HepG2 (cell line): ENCODE results near the gene OR4C6. TPM values are rescaled to one million over a fixed set of nuclear protein-coding genes. Genes with fewer than 3 reads are reported as not detected.

Experiments
- ATAC-seq: fragments of 200-7000 bp; cut with Tn5 transposase; 3 replicates; pipeline ENCODE4 v1.9.1; 2020; ENCODE audit warnings: mild to moderate bottlenecking, moderate library complexity
- BruUV-seq: library from RNA; stranded (reverse); fragments of 400-500 nt; replicated peaks from 2 replicates; lab custom pipeline; 2021; lab: Mats Ljungman, UMichigan
- CTCF ChIA-PET: fragments of 300-600 bp; formaldehyde crosslinking; extraction: SDS; loops from one replicate; lab custom pipeline; 2021; ENCODE audit warnings: low total read pairs, inconsistent platforms, low intra/inter-chr PET ratio; lab: Yijun Ruan, JAX
- POLR2A ChIA-PET: fragments of 350-600 bp; sonication (Branson Sonifier 250); formaldehyde crosslinking; loops from one replicate; lab custom pipeline; 2020; ENCODE audit warnings: antibody characterized with exemption, inconsistent platforms; lab: Yijun Ruan, JAX
- DNase-seq: peaks from one replicate; pipeline ENCODE4 v3.0.0-alpha.2; 2015; ENCODE audit warnings: low spot score
- FAIRE-seq: peaks from 3 replicates; lab custom pipeline; 2011; peaks lifted over from hg19 to GRCh38; lab: Jason Lieb, UNC
- H2AFZ ChIP-seq: one replicate; pipeline ENCODE4 v1.6.1; 2011; ENCODE audit warnings: low read length, inconsistent platforms
- H3K27ac ChIP-seq: fragments of 300-600 bp; 3 replicates; pipeline ENCODE4 v1.8.0; 2011; ENCODE audit warnings: mixed run types, mild to moderate bottlenecking, mixed read lengths, low read length, inconsistent platforms; ENCODE audit not compliant: insufficient read depth; ENCODE audit errors: extremely low read length
- H3K27me3 ChIP-seq, 2 experiments: fragments of 200-600 bp in 1 of 2; 2 replicates in 1 of 2; 3 replicates in 1 of 2; pipeline versions ENCODE4 v1.6.0 to v1.8.0; 2011; ENCODE audit warnings: low read length in 2 of 2, mild to moderate bottlenecking in 2 of 2, moderate library complexity in 2 of 2, inconsistent platforms in 1 of 2; ENCODE audit not compliant: insufficient read depth in 2 of 2, control insufficient read depth in 1 of 2
- H3K36me3 ChIP-seq, 2 experiments: fragments of 200-600 bp in 1 of 2; replicated peaks in 1 of 2; 2 replicates in 1 of 2; 3 replicates in 1 of 2; pipeline versions ENCODE4 v1.5.1 to v1.8.0; 2011; ENCODE audit warnings: low read length in 2 of 2, inconsistent platforms in 1 of 2; ENCODE audit not compliant: insufficient read depth in 2 of 2, control insufficient read depth in 1 of 2
- H3K4me1 ChIP-seq: 2 replicates; pipeline ENCODE4 v1.5.1; 2012; ENCODE audit warnings: low read length, inconsistent platforms; ENCODE audit not compliant: insufficient read depth
- H3K4me2 ChIP-seq: 2 replicates; pipeline ENCODE4 v1.6.0; 2011; ENCODE audit warnings: low read depth, low read length, inconsistent platforms
- H3K4me3 ChIP-seq, 3 experiments: fragments of 200-600 bp in 1 of 3; sonication (generic), shearing (Covaris generic) in 1 of 3; replicated peaks in 1 of 3; 2 replicates each; pipeline ENCODE4 v1.5.1; 2011 to 2016; ENCODE audit warnings: low read length in 3 of 3, inconsistent platforms in 2 of 3, low read depth in 2 of 3, mild to moderate bottlenecking in 2 of 3, control low read depth in 1 of 3, mixed read lengths in 1 of 3; ENCODE audit not compliant: insufficient read depth in 1 of 3
- H3K79me2 ChIP-seq: one replicate; pipeline ENCODE4 v1.6.1; 2011; ENCODE audit warnings: low read length, inconsistent platforms; ENCODE audit not compliant: insufficient read depth
- H3K9ac ChIP-seq: 2 replicates; pipeline ENCODE4 v1.6.0; 2011; ENCODE audit warnings: mild to moderate bottlenecking, low read depth, low read length, inconsistent platforms; ENCODE audit not compliant: insufficient read depth
- H3K9me3 ChIP-seq: 2 replicates; pipeline ENCODE4 v1.5.1; 2012; ENCODE audit warnings: mild to moderate bottlenecking, low read length
- H4K20me1 ChIP-seq: 2 replicates; pipeline ENCODE4 v1.6.0; 2011; ENCODE audit warnings: inconsistent platforms, mild to moderate bottlenecking, low read length, moderate library complexity; ENCODE audit not compliant: insufficient read depth
- ZBTB3 ChIP-seq: sonication (generic); formaldehyde crosslinking; IDR thresholded peaks from 2 replicates; pipeline ENCODE4 v1.4.0; 2020; ENCODE audit warnings: low read depth, mild to moderate bottlenecking, moderate library complexity, missing genetic modification reagents, borderline replicate concordance
- ZFX ChIP-seq: sonication (generic); formaldehyde crosslinking; IDR thresholded peaks from 2 replicates; pipeline ENCODE4 v1.4.0; 2020; ENCODE audit warnings: mild to moderate bottlenecking, low read depth, missing genetic modification reagents, moderate library complexity
- WGBS: methylation state at CpG from one replicate; pipeline ENCODE4 v1.1.6; 2017; ENCODE audit warnings: low lambda C conversion rate; 5-methylcytosine and 5-hydroxymethylcytosine counted together
- in situ Hi-C: cut with HindIII; loops from 2 replicates; pipeline ENCODE4 v1.10.0; 2017; ENCODE audit warnings: low pct_unique_long_range_greater_than_20kb; ENCODE audit not compliant: extremely low pct_ligation_motif_present
- intact Hi-C: fragments of 100-400 bp; cut with micrococcal nuclease; formaldehyde crosslinking; loops from one replicate; pipeline ENCODE4 v1.10.0; 2022; ENCODE audit not compliant: unreplicated experiment
- polyA plus RNA-seq, 8 experiments: library from polyadenylated mRNA; depleted of rRNA in 3 of 8; stranded (reverse) in 7 of 8; unstranded in 1 of 8; fragments of >200 nt; fragmentation: Illumina TruSeq in 4 of 8; extraction: Trizol in 4 of 8; gene quantifications; 2 replicates each; pipeline versions ENCODE4 v1.2.1 to v1.2.3, GENCODE V29; 2011 to 2016; ENCODE audit warnings: low read depth in 4 of 8, missing spikeins in 1 of 8, mixed read lengths in 1 of 8; ENCODE audit not compliant: insufficient read depth in 1 of 8
- total RNA-seq, 5 experiments: library from RNA; depleted of rRNA; stranded (reverse); fragments of >200 nt; fragmentation: Illumina TruSeq; extraction: Trizol; gene quantifications; 2 replicates each; pipeline ENCODE4 v1.2.3, GENCODE V29; 2016; ENCODE audit warnings: low read depth in 1 of 5
- TF ChIP-seq, protein P1 (sequence below): sonication (generic); formaldehyde crosslinking; conservative IDR thresholded peaks from 2 replicates; pipeline ENCODE4 v1.8.0; 2022; ENCODE audit warnings: mild to moderate bottlenecking, moderate library complexity, missing genetic modification reagents
- TF ChIP-seq, protein P2 (sequence below): sonication (generic); formaldehyde crosslinking; IDR thresholded peaks from 2 replicates; pipeline ENCODE4 v1.4.0; 2020; ENCODE audit warnings: missing genetic modification reagents
- TF ChIP-seq, protein P3 (sequence below): sonication (generic); formaldehyde crosslinking; IDR thresholded peaks from 2 replicates; pipeline ENCODE4; 2020; ENCODE audit warnings: missing genetic modification reagents, mild to moderate bottlenecking, borderline replicate concordance

Gene OR4C6
- total and polyA plus RNA-seq, 2 of the 13 experiments (the other 11 are each of a cell fraction or from before 2014, with no cell fraction given), result not detected

DNA sequence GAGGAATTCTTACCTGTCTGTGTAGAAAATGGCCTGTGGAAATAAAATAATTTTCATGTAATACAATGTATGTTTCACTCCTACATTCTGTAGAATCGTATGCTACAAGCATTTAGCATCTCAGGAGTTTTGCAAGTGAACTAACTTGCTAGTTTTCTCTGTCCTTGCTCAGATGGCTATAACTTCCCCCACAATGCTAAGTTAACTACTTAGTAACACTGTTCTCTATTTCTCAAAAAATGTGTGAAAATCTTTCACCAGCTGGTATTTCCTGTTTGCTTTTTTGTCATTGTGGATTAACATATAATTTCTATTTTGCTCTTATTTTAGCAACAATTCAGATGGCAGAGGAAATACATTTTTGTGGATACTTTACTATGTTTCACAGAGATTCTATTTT, 9.4 kb upstream of the OR4C6 start:
- in situ Hi-C loops, result no loop called here
- Histone ChIP-seq H3K27ac (no peak overlapping the region), H4K20me1 (no peaks in the 10 kb centered on the region), H3K4me3 (no peak overlapping the region), H3K9ac (no peak overlapping the region), H3K4me2 (no peak overlapping the region), H3K36me3 (no peaks in the 10 kb centered on the region), H3K27me3 (no peaks in the 10 kb centered on the region), H3K79me2 (no peaks in the 10 kb centered on the region), H3K9me3 (peaks cover 32% of the 10 kb centered on the region), H2AFZ (no peak overlapping the region), H3K4me1 (no peaks in the 10 kb centered on the region)
- WGBS, result 7% methylated on average over 1 of the region's 1 CpG
- intact Hi-C loops, result no loop called here
- CTCF ChIA-PET, result no interaction called here
- TF ChIP-seq, protein P1, sequence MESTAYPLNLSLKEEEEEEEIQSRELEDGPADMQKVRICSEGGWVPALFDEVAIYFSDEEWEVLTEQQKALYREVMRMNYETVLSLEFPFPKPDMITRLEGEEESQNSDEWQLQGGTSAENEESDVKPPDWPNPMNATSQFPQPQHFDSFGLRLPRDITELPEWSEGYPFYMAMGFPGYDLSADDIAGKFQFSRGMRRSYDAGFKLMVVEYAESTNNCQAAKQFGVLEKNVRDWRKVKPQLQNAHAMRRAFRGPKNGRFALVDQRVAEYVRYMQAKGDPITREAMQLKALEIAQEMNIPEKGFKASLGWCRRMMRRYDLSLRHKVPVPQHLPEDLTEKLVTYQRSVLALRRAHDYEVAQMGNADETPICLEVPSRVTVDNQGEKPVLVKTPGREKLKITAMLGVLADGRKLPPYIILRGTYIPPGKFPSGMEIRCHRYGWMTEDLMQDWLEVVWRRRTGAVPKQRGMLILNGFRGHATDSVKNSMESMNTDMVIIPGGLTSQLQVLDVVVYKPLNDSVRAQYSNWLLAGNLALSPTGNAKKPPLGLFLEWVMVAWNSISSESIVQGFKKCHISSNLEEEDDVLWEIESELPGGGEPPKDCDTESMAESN (CRISPR knock-in tag), result no peak
- TF ChIP-seq, protein P2, sequence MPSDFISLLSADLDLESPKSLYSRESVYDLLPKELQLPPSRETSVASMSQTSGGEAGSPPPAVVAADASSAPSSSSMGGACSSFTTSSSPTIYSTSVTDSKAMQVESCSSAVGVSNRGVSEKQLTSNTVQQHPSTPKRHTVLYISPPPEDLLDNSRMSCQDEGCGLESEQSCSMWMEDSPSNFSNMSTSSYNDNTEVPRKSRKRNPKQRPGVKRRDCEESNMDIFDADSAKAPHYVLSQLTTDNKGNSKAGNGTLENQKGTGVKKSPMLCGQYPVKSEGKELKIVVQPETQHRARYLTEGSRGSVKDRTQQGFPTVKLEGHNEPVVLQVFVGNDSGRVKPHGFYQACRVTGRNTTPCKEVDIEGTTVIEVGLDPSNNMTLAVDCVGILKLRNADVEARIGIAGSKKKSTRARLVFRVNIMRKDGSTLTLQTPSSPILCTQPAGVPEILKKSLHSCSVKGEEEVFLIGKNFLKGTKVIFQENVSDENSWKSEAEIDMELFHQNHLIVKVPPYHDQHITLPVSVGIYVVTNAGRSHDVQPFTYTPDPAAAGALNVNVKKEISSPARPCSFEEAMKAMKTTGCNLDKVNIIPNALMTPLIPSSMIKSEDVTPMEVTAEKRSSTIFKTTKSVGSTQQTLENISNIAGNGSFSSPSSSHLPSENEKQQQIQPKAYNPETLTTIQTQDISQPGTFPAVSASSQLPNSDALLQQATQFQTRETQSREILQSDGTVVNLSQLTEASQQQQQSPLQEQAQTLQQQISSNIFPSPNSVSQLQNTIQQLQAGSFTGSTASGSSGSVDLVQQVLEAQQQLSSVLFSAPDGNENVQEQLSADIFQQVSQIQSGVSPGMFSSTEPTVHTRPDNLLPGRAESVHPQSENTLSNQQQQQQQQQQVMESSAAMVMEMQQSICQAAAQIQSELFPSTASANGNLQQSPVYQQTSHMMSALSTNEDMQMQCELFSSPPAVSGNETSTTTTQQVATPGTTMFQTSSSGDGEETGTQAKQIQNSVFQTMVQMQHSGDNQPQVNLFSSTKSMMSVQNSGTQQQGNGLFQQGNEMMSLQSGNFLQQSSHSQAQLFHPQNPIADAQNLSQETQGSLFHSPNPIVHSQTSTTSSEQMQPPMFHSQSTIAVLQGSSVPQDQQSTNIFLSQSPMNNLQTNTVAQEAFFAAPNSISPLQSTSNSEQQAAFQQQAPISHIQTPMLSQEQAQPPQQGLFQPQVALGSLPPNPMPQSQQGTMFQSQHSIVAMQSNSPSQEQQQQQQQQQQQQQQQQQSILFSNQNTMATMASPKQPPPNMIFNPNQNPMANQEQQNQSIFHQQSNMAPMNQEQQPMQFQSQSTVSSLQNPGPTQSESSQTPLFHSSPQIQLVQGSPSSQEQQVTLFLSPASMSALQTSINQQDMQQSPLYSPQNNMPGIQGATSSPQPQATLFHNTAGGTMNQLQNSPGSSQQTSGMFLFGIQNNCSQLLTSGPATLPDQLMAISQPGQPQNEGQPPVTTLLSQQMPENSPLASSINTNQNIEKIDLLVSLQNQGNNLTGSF (CRISPR knock-in tag), result no peak
- no peak for TF ChIP-seq ZFX (CRISPR knock-in tag)
- TF ChIP-seq, protein P3, sequence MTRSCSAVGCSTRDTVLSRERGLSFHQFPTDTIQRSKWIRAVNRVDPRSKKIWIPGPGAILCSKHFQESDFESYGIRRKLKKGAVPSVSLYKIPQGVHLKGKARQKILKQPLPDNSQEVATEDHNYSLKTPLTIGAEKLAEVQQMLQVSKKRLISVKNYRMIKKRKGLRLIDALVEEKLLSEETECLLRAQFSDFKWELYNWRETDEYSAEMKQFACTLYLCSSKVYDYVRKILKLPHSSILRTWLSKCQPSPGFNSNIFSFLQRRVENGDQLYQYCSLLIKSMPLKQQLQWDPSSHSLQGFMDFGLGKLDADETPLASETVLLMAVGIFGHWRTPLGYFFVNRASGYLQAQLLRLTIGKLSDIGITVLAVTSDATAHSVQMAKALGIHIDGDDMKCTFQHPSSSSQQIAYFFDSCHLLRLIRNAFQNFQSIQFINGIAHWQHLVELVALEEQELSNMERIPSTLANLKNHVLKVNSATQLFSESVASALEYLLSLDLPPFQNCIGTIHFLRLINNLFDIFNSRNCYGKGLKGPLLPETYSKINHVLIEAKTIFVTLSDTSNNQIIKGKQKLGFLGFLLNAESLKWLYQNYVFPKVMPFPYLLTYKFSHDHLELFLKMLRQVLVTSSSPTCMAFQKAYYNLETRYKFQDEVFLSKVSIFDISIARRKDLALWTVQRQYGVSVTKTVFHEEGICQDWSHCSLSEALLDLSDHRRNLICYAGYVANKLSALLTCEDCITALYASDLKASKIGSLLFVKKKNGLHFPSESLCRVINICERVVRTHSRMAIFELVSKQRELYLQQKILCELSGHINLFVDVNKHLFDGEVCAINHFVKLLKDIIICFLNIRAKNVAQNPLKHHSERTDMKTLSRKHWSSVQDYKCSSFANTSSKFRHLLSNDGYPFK (CRISPR knock-in tag), result no peak
- TF ChIP-seq ZBTB3, result no peak
- POLR2A ChIA-PET, result no interaction called here
- ATAC-seq (no peak), FAIRE-seq (no peak), DNase-seq (no peak)
- no TSS peak for BruUV-seq
